Gastrocnemius medialis (tissue), 4 donors: ENCODE measurements around the gene SMOC1. TPM values are rescaled to one million over a fixed set of nuclear protein-coding genes. Genes with fewer than 3 reads are reported as not detected.

Source experiments
- ATAC-seq, 2 donors: fragments of 150-250 bp; one replicate each; pipeline ENCODE4 v1.9.1; 2016
- DNase-seq, 2 donors: peaks; one replicate each; pipeline ENCODE4 v3.0.0-alpha.2; 2019
- H3K27ac ChIP-seq, 4 donors: fragments of 200-600 bp; sonication (generic); 1 replicate in 1 of 4; 2 replicates in 3 of 4; pipeline ENCODE4 v1.5.1; 2016 to 2018; ENCODE audit warnings: mild to moderate bottlenecking in 2 of 4, moderate library complexity in 1 of 4
- H3K27me3 ChIP-seq, 3 donors: fragments of 200-600 bp; sonication (generic) in 2 of 3; 1 replicate in 1 of 3; 2 replicates in 2 of 3; pipeline versions ENCODE4 v1.5.1 to v1.6.0; 2016 to 2019; ENCODE audit warnings: mild to moderate bottlenecking in 1 of 3, moderate library complexity in 1 of 3
- H3K36me3 ChIP-seq, 2 donors: fragments of 200-600 bp; sonication (generic) in 1 of 2; one replicate each; pipeline ENCODE4 v1.5.1; 2017 to 2018
- H3K4me1 ChIP-seq, 2 donors: fragments of 200-600 bp; sonication (generic) in 1 of 2; one replicate each; pipeline ENCODE4 v1.5.1; 2016 to 2017; ENCODE audit warnings: mild to moderate bottlenecking in 2 of 2
- H3K4me3 ChIP-seq, 4 donors: fragments of 200-600 bp; sonication (generic) in 3 of 4; 1 replicate in 1 of 4; 2 replicates in 3 of 4; pipeline ENCODE4 v1.5.1; 2016 to 2019; ENCODE audit warnings: mild to moderate bottlenecking in 2 of 4
- H3K9me3 ChIP-seq, 3 donors: fragments of 200-600 bp; sonication (generic) in 2 of 3; 1 replicate in 1 of 3; 2 replicates in 2 of 3; pipeline ENCODE4 v1.5.1; 2016 to 2019
- CTCF ChIP-seq, 5 experiments: fragments of 450-650 bp in 3 of 5; fragments of 200-600 bp in 2 of 5; sonication (generic) in 2 of 5; IDR thresholded peaks in 4 of 5; conservative IDR thresholded peaks in 1 of 5; 1 replicate in 4 of 5; 2 replicates in 1 of 5; pipeline ENCODE4 v1.5.1; 2016 to 2019; ENCODE audit warnings: antibody characterized with exemption in 5 of 5, mild to moderate bottlenecking in 3 of 5, moderate library complexity in 3 of 5
- POLR2A ChIP-seq, 2 donors: fragments of 450-650 bp; IDR thresholded peaks; one replicate each; pipeline ENCODE4 v1.6.1; 2017; ENCODE audit warnings: antibody characterized with exemption in 2 of 2, mild to moderate bottlenecking in 2 of 2, moderate library complexity in 2 of 2
- in situ Hi-C, 4 donors: fragments of 200-750 bp; cut with MboI; loops; one replicate each; pipeline versions ENCODE4 v1.15.0 to v1.8.0; 2017; ENCODE audit warnings: low sequenced_read_pairs in 4 of 4
- intact Hi-C: fragments of 100-400 bp; cut with DNase I; formaldehyde crosslinking; loops from one replicate; pipeline ENCODE4 v1.15.1; 2023; ENCODE audit warnings: low total_unique reads
- total RNA-seq, 4 donors: library from RNA; depleted of rRNA; stranded (reverse); fragments of >200 nt; gene quantifications; one replicate each; pipeline versions ENCODE4 v1.1.0 to v1.2.3, GENCODE V29; 2016

Gene SMOC1
- 10 to 100 TPM in 1 of 4 donors, 1 to 10 TPM in 3; 2.7 to 10.2 (median 7.8) TPM for total RNA-seq

- TF ChIP-seq CTCF (IDR thresholded peaks at IDR 0.05 in 4 of 5, conservative IDR thresholded peaks at IDR 0.05 in 1 of 5) (no peak), POLR2A (IDR thresholded peaks at IDR 0.05) (peak; percentile 70 to 88)
- DNase-seq (peak; percentile 53 to 79), ATAC-seq (peak; percentile 51 to 70)
- Histone ChIP-seq H3K36me3 (no peaks in the 10 kb centered on the region), H3K4me3 (peak within 1 kb of the TSS; percentile 51 to 69 (median 60)), H3K27me3 (no peaks in the 10 kb centered on the region), H3K9me3 (no peaks in the 10 kb centered on the region), H3K27ac (peak within 1 kb of the TSS; percentile 64 to 83 (median 76)), H3K4me1 (peaks cover 6 to 14% of the 10 kb centered on the region in 2 donors)
- in situ Hi-C loops (no loop called here), intact Hi-C loops (loop anchor here (2.0 kb wide), 1 partner anchor 61 kb away; no protein-coding TSS in a partner anchor)
Measured at GRCh38 chr14:69879175-69880043, at the start of gene SMOC1. TSS of gene SMOC1 (plus strand) at chr14:69879416. CDS start at chr14:69879679, 263 bp downstream.

GRCh38 chr14:69838881-69839416, 40.3 kb upstream of the SMOC1 start:
- Histone ChIP-seq H3K27ac (no peak overlapping the region), H3K9me3 (no peaks in the 10 kb centered on the region), H3K4me1 (no peaks in the 10 kb centered on the region), H3K36me3 (no peaks in the 10 kb centered on the region), H3K4me3 (no peak overlapping the region), H3K27me3 (no peaks in the 10 kb centered on the region)
- ATAC-seq, result no peak
- DNase-seq, result no peak
- intact Hi-C loops, result no loop called here
- in situ Hi-C loops, result no loop called here
- no peak for TF ChIP-seq CTCF (IDR thresholded peaks at IDR 0.05 in 4 of 5, conservative IDR thresholded peaks at IDR 0.05 in 1 of 5)
- no peak for TF ChIP-seq POLR2A (IDR thresholded peaks at IDR 0.05)

- Histone ChIP-seq H3K4me3 (no peak overlapping the region), H3K4me1 (no peaks in the 10 kb centered on the region), H3K27ac (no peak overlapping the region), H3K36me3 (no peaks in the 10 kb centered on the region), H3K27me3 (no peaks in the 10 kb centered on the region), H3K9me3 (no peaks in the 10 kb centered on the region)
- DNase-seq (no peak), ATAC-seq (no peak)
- in situ Hi-C loops, result no loop called here
- intact Hi-C loops, result no loop called here
- TF ChIP-seq CTCF (IDR thresholded peaks at IDR 0.05 in 4 of 5, conservative IDR thresholded peaks at IDR 0.05 in 1 of 5), result no peak
- TF ChIP-seq POLR2A (IDR thresholded peaks at IDR 0.05), result no peak
Measured at GRCh38 chr14:69839661-69840060, 39.6 kb upstream of the SMOC1 start.

GRCh38 chr14:69841656-69842055, 37.6 kb upstream of the SMOC1 start:
- Histone ChIP-seq H3K4me3 (no peak overlapping the region), H3K36me3 (no peaks in the 10 kb centered on the region), H3K9me3 (no peaks in the 10 kb centered on the region), H3K4me1 (no peaks in the 10 kb centered on the region), H3K27me3 (no peaks in the 10 kb centered on the region), H3K27ac (no peak overlapping the region)
- TF ChIP-seq POLR2A (IDR thresholded peaks at IDR 0.05), result no peak
- TF ChIP-seq CTCF (IDR thresholded peaks at IDR 0.05 in 4 of 5, conservative IDR thresholded peaks at IDR 0.05 in 1 of 5), result no peak
- ATAC-seq, result no peak
- intact Hi-C loops, result no loop called here
- in situ Hi-C loops, result no loop called here
- no peak for DNase-seq
